H1 (cell line): ENCODE results near the gene GALNT12. TPM values are rescaled to one million over a fixed set of nuclear protein-coding genes. Genes with fewer than 3 reads are reported as not detected.

Experiments
- CTCF ChIA-PET: fragments of 300-600 bp; sonication (Branson Sonifier 250); formaldehyde crosslinking; loops from one replicate; lab custom pipeline; 2021; ENCODE audit not compliant: partially characterized antibody; lab: Charles Lee
- POLR2A ChIA-PET: fragments of 300-600 bp; sonication (Branson Sonifier 250); formaldehyde crosslinking; loops from one replicate; lab custom pipeline; 2021; ENCODE audit warnings: inconsistent platforms; ENCODE audit not compliant: partially characterized antibody; lab: Charles Lee
- DNase-seq, 2 experiments: peaks; one replicate each; pipeline versions ENCODE4 v3.0.0 to v3.0.0-alpha.2; 2010 to 2022; ENCODE audit warnings: low spot score in 2 of 2, low read depth in 1 of 2, mixed read lengths in 1 of 2
- FAIRE-seq: peaks from 2 replicates; lab custom pipeline; 2011; peaks lifted over from hg19 to GRCh38; lab: Jason Lieb, UNC
- H2AFZ ChIP-seq: 2 replicates; pipeline ENCODE4 v1.8.1; 2012; ENCODE audit warnings: low read length, inconsistent platforms
- H2AK5ac ChIP-seq: 2 replicates; pipeline ENCODE4 v1.6.1; 2013; ENCODE audit warnings: low read depth, low read length
- H2BK120ac ChIP-seq: replicated peaks from 2 replicates; pipeline ENCODE3; 2013; ENCODE audit warnings: low read depth, low read length, inconsistent platforms
- H2BK12ac ChIP-seq: 2 replicates; pipeline ENCODE4 v1.6.1; 2013; ENCODE audit warnings: low read depth, low read length
- H2BK15ac ChIP-seq: 2 replicates; pipeline ENCODE4 v1.6.1; 2013; ENCODE audit warnings: low read length
- H2BK20ac ChIP-seq: 2 replicates; pipeline ENCODE4 v1.6.1; 2013; ENCODE audit warnings: low read length
- H2BK5ac ChIP-seq: 2 replicates; pipeline ENCODE4 v1.6.1; 2013; ENCODE audit warnings: low read depth, low read length
- H3K14ac ChIP-seq: 2 replicates; pipeline ENCODE4 v1.6.1; 2013; ENCODE audit warnings: inconsistent platforms; ENCODE audit not compliant: insufficient read length
- H3K18ac ChIP-seq: 2 replicates; pipeline ENCODE4 v1.6.1; 2013; ENCODE audit warnings: low read length; ENCODE audit errors: extremely low read depth
- H3K23ac ChIP-seq: 2 replicates; pipeline ENCODE4 v1.6.1; 2013; ENCODE audit warnings: inconsistent platforms; ENCODE audit not compliant: insufficient read length
- H3K23me2 ChIP-seq: 2 replicates; pipeline ENCODE4 v1.6.1; 2013; ENCODE audit warnings: low read depth, low read length
- H3K27ac ChIP-seq: 2 replicates; pipeline ENCODE4 v1.6.1; 2011; ENCODE audit warnings: low read depth, low read length, inconsistent platforms
- H3K27me3 ChIP-seq, 4 experiments: replicated peaks in 1 of 4; 1 replicate in 1 of 4; 2 replicates in 3 of 4; pipeline versions ENCODE4 v1.6.1 to v1.8.1; 2011 to 2013; ENCODE audit warnings: low read length in 3 of 4, mild to moderate bottlenecking in 3 of 4, inconsistent platforms in 2 of 4, mixed read lengths in 2 of 4, moderate library complexity in 1 of 4; ENCODE audit not compliant: control insufficient read depth in 3 of 4, insufficient read depth in 3 of 4; ENCODE audit errors: extremely low read depth in 1 of 4
- H3K36me3 ChIP-seq, 4 experiments: 2 replicates each; pipeline versions ENCODE4 v1.6.1 to v1.8.1; 2011 to 2013; ENCODE audit warnings: mild to moderate bottlenecking in 4 of 4, low read length in 3 of 4, moderate library complexity in 2 of 4, control low read depth in 1 of 4, inconsistent platforms in 1 of 4; ENCODE audit not compliant: insufficient read depth in 4 of 4, control insufficient read depth in 2 of 4
- H3K4ac ChIP-seq: replicated peaks from 2 replicates; pipeline ENCODE3; 2013; ENCODE audit warnings: low read length, low read depth, mixed read lengths, inconsistent platforms; ENCODE audit not compliant: insufficient read length
- H3K4me1 ChIP-seq, 4 experiments: replicated peaks in 1 of 4; 1 replicate in 1 of 4; 2 replicates in 3 of 4; pipeline versions ENCODE4 v1.6.1 to v1.8.1; 2011 to 2013; ENCODE audit warnings: low read length in 3 of 4, inconsistent platforms in 2 of 4, mixed read lengths in 1 of 4; ENCODE audit not compliant: insufficient read depth in 4 of 4, control insufficient read depth in 3 of 4
- H3K4me2 ChIP-seq, 2 experiments: 2 replicates each; pipeline versions ENCODE4 v1.6.1 to v1.8.1; 2011 to 2013; ENCODE audit warnings: low read depth in 2 of 2, low read length in 2 of 2, control low read depth in 1 of 2, inconsistent platforms in 1 of 2, mild to moderate bottlenecking in 1 of 2; ENCODE audit not compliant: insufficient read depth in 1 of 2
- H3K4me3 ChIP-seq, 4 experiments: fragments of 200-600, 300-600 bp in 1 of 4; sonication (generic), shearing (Covaris generic), sonication (Bioruptor Twin) in 1 of 4; 2 replicates each; pipeline versions ENCODE4 v1.5.1 to v1.8.1; 2011 to 2016; ENCODE audit warnings: low read length in 4 of 4, low read depth in 3 of 4, control low read depth in 2 of 4, inconsistent platforms in 2 of 4, mild to moderate bottlenecking in 2 of 4, mixed read lengths in 1 of 4, moderate library complexity in 1 of 4; ENCODE audit not compliant: insufficient read depth in 2 of 4; ENCODE audit errors: extremely low read depth in 1 of 4
- H3K56ac ChIP-seq: replicated peaks from 2 replicates; pipeline ENCODE3; 2013; ENCODE audit warnings: low read depth, mild to moderate bottlenecking, mixed read lengths, low read length, inconsistent platforms; ENCODE audit not compliant: insufficient read length
- H3K79me1 ChIP-seq: 2 replicates; pipeline ENCODE4 v1.6.1; 2013; ENCODE audit warnings: low read depth, low read length, control low read depth
- H3K79me2 ChIP-seq, 2 experiments: 2 replicates each; pipeline versions ENCODE4 v1.6.1 to v1.8.1; 2012 to 2013; ENCODE audit warnings: low read length in 2 of 2, mild to moderate bottlenecking in 2 of 2, inconsistent platforms in 1 of 2; ENCODE audit not compliant: insufficient read depth in 2 of 2, control insufficient read depth in 1 of 2
- H3K9ac ChIP-seq, 4 experiments: replicated peaks in 1 of 4; 1 replicate in 1 of 4; 2 replicates in 3 of 4; pipeline versions ENCODE4 v1.6.1 to v1.8.1; 2011 to 2013; ENCODE audit warnings: low read depth in 3 of 4, low read length in 3 of 4, control low read depth in 2 of 4, mild to moderate bottlenecking in 2 of 4, moderate library complexity in 2 of 4, inconsistent platforms in 1 of 4; ENCODE audit errors: extremely low read depth in 1 of 4
- H3K9me3 ChIP-seq, 2 experiments: 2 replicates each; pipeline versions ENCODE4 v1.6.1 to v1.8.1; 2012 to 2013; ENCODE audit warnings: mild to moderate bottlenecking in 2 of 2, moderate library complexity in 2 of 2, control low read depth in 1 of 2, inconsistent platforms in 1 of 2, low read depth in 1 of 2, low read length in 1 of 2, mixed read lengths in 1 of 2; ENCODE audit not compliant: insufficient read depth in 2 of 2
- H4K20me1 ChIP-seq, 2 experiments: replicated peaks in 1 of 2; 2 replicates each; pipeline versions ENCODE3 to v1.8.1; 2011 to 2013; ENCODE audit warnings: inconsistent platforms in 2 of 2, low read length in 2 of 2, mild to moderate bottlenecking in 1 of 2; ENCODE audit not compliant: insufficient read depth in 2 of 2, control insufficient read depth in 1 of 2
- H4K5ac ChIP-seq: 2 replicates; pipeline ENCODE4 v1.6.1; 2013; ENCODE audit warnings: low read length, low read depth, mixed read lengths, inconsistent platforms; ENCODE audit not compliant: insufficient read length
- H4K8ac ChIP-seq: 2 replicates; pipeline ENCODE4 v1.8.0; 2013; ENCODE audit warnings: mild to moderate bottlenecking, moderate library complexity, low read length, inconsistent platforms; ENCODE audit not compliant: insufficient read depth; ENCODE audit errors: extremely low read depth
- H4K91ac ChIP-seq: replicated peaks from 2 replicates; pipeline ENCODE3; 2013; ENCODE audit warnings: low read length, mixed read lengths, inconsistent platforms; ENCODE audit not compliant: insufficient read length
- CHD1 ChIP-seq: IDR thresholded peaks from 2 replicates; pipeline ENCODE4 v1.6.1; 2012; ENCODE audit warnings: low read depth, low read length, improper control_type of control experiment
- JUN ChIP-seq: IDR thresholded peaks from 2 replicates; pipeline ENCODE4 v1.6.1; 2011; ENCODE audit warnings: low read depth, mild to moderate bottlenecking, improper control_type of control experiment, low read length
- RAD21 ChIP-seq, 2 experiments: IDR thresholded peaks in 1 of 2; conservative IDR thresholded peaks in 1 of 2; 2 replicates each; pipeline ENCODE4 v1.6.1; 2011; ENCODE audit warnings: low read depth in 2 of 2, low read length in 2 of 2, improper control_type of control experiment in 1 of 2, inconsistent platforms in 1 of 2, mild to moderate bottlenecking in 1 of 2, moderate library complexity in 1 of 2
- RFX5 ChIP-seq: IDR thresholded peaks from 2 replicates; pipeline ENCODE4 v1.6.1; 2011; ENCODE audit warnings: low read depth, low read length, improper control_type of control experiment, borderline replicate concordance
- TAF1 ChIP-seq: IDR thresholded peaks from 2 replicates; pipeline ENCODE4 v1.6.1; 2011; ENCODE audit warnings: mild to moderate bottlenecking, low read depth, low read length
- ZNF274 ChIP-seq: IDR thresholded peaks from 2 replicates; pipeline ENCODE4 v1.7.0; 2012; ENCODE audit warnings: low read length, borderline replicate concordance; ENCODE audit errors: extremely low read depth
- WGBS, 2 experiments: shearing (Covaris generic) in 1 of 2; methylation state at CpG; one replicate each; pipeline versions ENCODE4 v1.1.6 to v1.1.7; 2013 to 2015; ENCODE audit warnings: low lambda C conversion rate in 2 of 2, mixed read lengths in 2 of 2, inconsistent platforms in 1 of 2, low coverage in 1 of 2, missing lambda C conversion rate in 1 of 2; ENCODE audit not compliant: insufficient replicate concordance in 2 of 2, insufficient coverage in 1 of 2, insufficient read length in 1 of 2; ENCODE audit errors: extremely low coverage in 1 of 2, missing lambda C conversion rate in 1 of 2; 5-methylcytosine and 5-hydroxymethylcytosine counted together
- polyA plus RNA-seq, 7 experiments: library from polyadenylated mRNA; depleted of rRNA in 3 of 7; stranded (reverse) in 5 of 7; unstranded in 2 of 7; fragments of >200 nt in 5 of 7; fragments of 200-250 nt in 2 of 7; gene quantifications; 1 replicate in 5 of 7; 2 replicates in 1 of 7; 4 replicates in 1 of 7; pipeline versions ENCODE4 v1.2.1 to v1.2.3, GENCODE V29; 2011 to 2013; ENCODE audit warnings: missing spikeins in 2 of 7, mixed read lengths in 2 of 7
- total RNA-seq: library from RNA; stranded (reverse); fragmentation: NEBNext Ultra II Directional; extraction: Animal tissue kit (Norgen Biotek cat#: 25700); gene quantifications from 2 replicates; pipeline ENCODE4 v1.2.1, GENCODE V29; 2021

The GALNT12 gene
- total and polyA plus RNA-seq, 2 of the 8 experiments (the other 6 are each of a cell fraction or from before 2014, with no cell fraction given) = 16.2 to 19.6 TPM

DNA sequence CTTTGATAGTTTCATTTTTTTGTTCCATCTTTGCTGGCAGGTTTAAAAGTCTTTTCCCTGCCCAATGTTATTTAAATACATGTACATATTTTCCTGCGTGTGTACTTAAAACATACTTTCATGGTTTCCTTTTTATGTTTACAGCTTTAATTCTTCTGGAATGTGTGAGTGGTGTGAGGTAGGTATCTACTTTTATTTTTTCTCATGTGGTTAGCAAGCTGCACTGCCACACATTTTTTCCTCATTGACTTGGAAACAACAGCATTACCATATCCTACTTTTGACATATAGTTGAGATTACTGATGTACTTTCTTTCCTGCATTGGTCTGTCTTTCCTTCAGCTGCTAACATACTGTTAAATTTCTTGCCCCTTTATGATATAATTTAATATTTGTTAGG, 84.8 kb downstream of the GALNT12 start:
- Histone ChIP-seq H3K9ac (no peak overlapping the region), H3K27me3 (no peaks in the 10 kb centered on the region), H4K20me1 (no peaks in the 10 kb centered on the region), H3K27ac (no peak overlapping the region), H3K79me2 (no peaks in the 10 kb centered on the region), H3K23me2 (no peaks in the 10 kb centered on the region; the same call in 1 of the 2 replicates), H3K36me3 (no peaks in the 10 kb centered on the region), H3K18ac (no peak overlapping the region), H2BK5ac (no peak overlapping the region), H3K23ac (no peak overlapping the region), H3K4me1 (no peaks in the 10 kb centered on the region), H4K5ac (no peak overlapping the region), H2BK12ac (no peak overlapping the region), H4K91ac (no peak overlapping the region), H2BK20ac (no peak overlapping the region), H3K56ac (no peak overlapping the region), H3K14ac (no peak overlapping the region), H3K9me3 (peaks cover 3% of the 10 kb centered on the region in 2 experiments; a peak in 1 of 4 replicates), H2BK120ac (no peak overlapping the region), H4K8ac (no peak overlapping the region), H3K4ac (no peak overlapping the region), H3K4me3 (no peak overlapping the region), H2AFZ (no peak overlapping the region), H2BK15ac (no peak overlapping the region), H3K4me2 (no peak overlapping the region), H3K79me1 (no peaks in the 10 kb centered on the region), H2AK5ac (no peak overlapping the region)
- POLR2A ChIA-PET = no interaction called here
- FAIRE-seq = no peak
- 78% methylated on average over 1 of the region's 1 CpG; no CpG with 5 or more reads in 1 of the 2 experiments for WGBS, 2 experiments
- CTCF ChIA-PET = interaction anchor here (0.9 to 3.7 kb wide), 3 partner anchors 82 to 106 kb away, joined by 3 to 12 read pairs (median 4); no protein-coding TSS in a partner anchor
- no peak for DNase-seq
- TF ChIP-seq RAD21 (IDR thresholded peaks at IDR 0.05 in 1 of 2, conservative IDR thresholded peaks at IDR 0.05 in 1 of 2; ENCODE audit: low read depth in 2 of 2, low read length in 2 of 2) = no peak
- no peak for TF ChIP-seq RFX5
- no peak for TF ChIP-seq TAF1
- TF ChIP-seq CHD1 = no peak
- TF ChIP-seq JUN = no peak
- TF ChIP-seq ZNF274 = no peak
